CD4-positive, alpha-beta T cell (primary cell): Measurements from ENCODE around the gene NRAP. TPM values are rescaled to one million over a fixed set of nuclear protein-coding genes. Genes with fewer than 3 reads are reported as not detected.

Experiments used
- ATAC-seq: fragments of 200-7000 bp; cut with Tn5 transposase; one replicate; pipeline ENCODE4 v1.10.0; 2022; ENCODE audit warnings: mild to moderate bottlenecking; ENCODE audit not compliant: poor library complexity
- CTCF ChIA-PET: fragments of 350-600 bp; sonication (Branson Sonifier 250); formaldehyde crosslinking; loops from one replicate; lab custom pipeline; 2021; ENCODE audit warnings: antibody characterized with exemption, inconsistent platforms; lab: Charles Lee
- POLR2A ChIA-PET: fragments of 350-600 bp; sonication (Branson Sonifier 250); formaldehyde crosslinking; loops from one replicate; lab custom pipeline; 2021; ENCODE audit warnings: antibody characterized with exemption, inconsistent platforms; lab: Charles Lee
- DNase-seq, 14 experiments: peaks; one replicate each; pipeline ENCODE4 v3.0.0-alpha.2; 2013 to 2020; ENCODE audit warnings: mixed read lengths in 2 of 14
- H3K27ac ChIP-seq, 2 donors: one replicate each; pipeline versions ENCODE4 v1.5.1 to v1.7.0; 2013; ENCODE audit warnings: low read length in 2 of 2, low read depth in 1 of 2, mild to moderate bottlenecking in 1 of 2
- H3K27me3 ChIP-seq, 2 experiments: 1 replicate in 1 of 2; 2 replicates in 1 of 2; pipeline versions ENCODE4 v1.6.1 to v1.7.0; 2013; ENCODE audit warnings: low read length in 2 of 2, control low read depth in 1 of 2, mild to moderate bottlenecking in 1 of 2, moderate library complexity in 1 of 2; ENCODE audit not compliant: insufficient read depth in 2 of 2, control insufficient read depth in 1 of 2
- H3K36me3 ChIP-seq: one replicate; pipeline ENCODE4 v1.6.1; 2013; ENCODE audit warnings: low read length, control low read depth; ENCODE audit not compliant: insufficient read depth
- H3K4me1 ChIP-seq: one replicate; pipeline ENCODE4 v1.6.1; 2013; ENCODE audit warnings: low read length, control low read depth; ENCODE audit not compliant: insufficient read depth
- H3K4me3 ChIP-seq: one replicate; pipeline ENCODE4 v1.5.1; 2013; ENCODE audit warnings: mild to moderate bottlenecking, low read length, moderate library complexity
- H3K9me3 ChIP-seq, 2 experiments: 1 replicate in 1 of 2; 2 replicates in 1 of 2; pipeline versions ENCODE4 v1.6.1 to v1.7.0; 2013; ENCODE audit warnings: low read length in 2 of 2, mild to moderate bottlenecking in 2 of 2, control low read depth in 1 of 2, moderate library complexity in 1 of 2; ENCODE audit not compliant: control insufficient read depth in 1 of 2, insufficient read depth in 1 of 2
- H3K27ac Mint-ChIP-seq: one replicate; pipeline ENCODE4 v1.8.0; 2020; ENCODE audit warnings: mixed read lengths
- H3K27me3 Mint-ChIP-seq: one replicate; pipeline ENCODE4 v1.8.0; 2021; ENCODE audit warnings: mixed read lengths
- H3K36me3 Mint-ChIP-seq: one replicate; pipeline ENCODE4 v1.8.0; 2021; ENCODE audit warnings: low read depth, mixed read lengths
- H3K4me1 Mint-ChIP-seq: one replicate; pipeline ENCODE4 v1.8.0; 2021; ENCODE audit warnings: low read depth, mixed read lengths
- H3K4me3 Mint-ChIP-seq: one replicate; pipeline ENCODE4 v1.8.0; 2020; ENCODE audit warnings: mild to moderate bottlenecking, mixed read lengths
- H3K9me3 Mint-ChIP-seq: one replicate; pipeline ENCODE4 v1.8.0; 2020; ENCODE audit warnings: mixed read lengths
- intact Hi-C, 2 experiments: fragments of 100-400 bp; cut with DNase I in 1 of 2; cut with micrococcal nuclease in 1 of 2; formaldehyde crosslinking; loops; one replicate each; pipeline versions ENCODE4 v1.15.1 to v1.9.0; 2023 to 2025; cut with DNase I, micrococcal nuclease
- total RNA-seq, 174 experiments: library from RNA in 2 of 174; stranded (reverse) in 2 of 174; gene quantifications; one replicate each; pipeline ENCODE4 v1.2.3 and lab custom pipeline; 2021 to 2026
- TF ChIP-seq, protein P1 (sequence below): fragments of 200-600 bp; IDR thresholded peaks from one replicate; pipeline ENCODE4 v1.8.0; 2022; ENCODE audit warnings: antibody characterized with exemption, mild to moderate bottlenecking

Gene NRAP
- total RNA-seq, 2 experiments from 2014 or later = not detected

DNA sequence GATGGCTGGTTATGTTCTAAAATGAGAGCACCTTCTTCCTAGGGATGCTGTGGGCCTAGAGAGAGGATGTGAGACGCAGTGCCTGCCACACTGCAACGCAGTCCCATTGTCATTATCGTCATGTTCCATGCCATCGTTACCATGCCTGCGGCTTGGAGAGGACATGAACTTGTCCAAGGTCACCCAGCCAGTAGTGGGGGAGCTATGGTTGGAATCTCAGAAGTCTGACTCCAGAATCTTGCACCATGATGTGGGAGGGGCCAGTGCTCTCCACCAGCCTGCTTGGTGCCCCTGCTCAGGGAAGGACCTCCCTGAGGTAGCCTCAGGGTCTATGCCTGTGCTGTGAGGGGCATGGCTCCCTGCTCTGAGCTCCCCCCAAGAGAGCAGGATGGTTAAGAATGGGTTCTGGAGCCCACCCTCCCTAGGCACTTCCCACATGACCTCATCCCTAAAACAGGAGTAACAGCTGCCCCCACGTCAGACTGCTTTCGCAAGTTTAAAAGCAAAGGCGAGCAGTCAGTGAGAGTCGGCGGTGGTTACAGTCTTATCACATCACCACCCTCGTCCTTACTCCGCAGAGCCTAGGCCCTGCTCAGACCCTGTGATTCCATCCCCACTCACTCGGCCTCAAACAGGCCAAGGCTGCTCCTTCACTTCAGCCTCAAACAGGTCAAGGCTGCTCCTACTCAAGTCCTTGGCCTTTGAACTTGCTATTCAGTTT is 60.6 kb downstream of the NRAP start:
- ATAC-seq (no peak), DNase-seq (no peak)
- no peaks in the 10 kb centered on the region for H3K9me3 Mint-ChIP-seq
- no peak overlapping the region for H3K4me3 Mint-ChIP-seq
- TF ChIP-seq, protein P1, sequence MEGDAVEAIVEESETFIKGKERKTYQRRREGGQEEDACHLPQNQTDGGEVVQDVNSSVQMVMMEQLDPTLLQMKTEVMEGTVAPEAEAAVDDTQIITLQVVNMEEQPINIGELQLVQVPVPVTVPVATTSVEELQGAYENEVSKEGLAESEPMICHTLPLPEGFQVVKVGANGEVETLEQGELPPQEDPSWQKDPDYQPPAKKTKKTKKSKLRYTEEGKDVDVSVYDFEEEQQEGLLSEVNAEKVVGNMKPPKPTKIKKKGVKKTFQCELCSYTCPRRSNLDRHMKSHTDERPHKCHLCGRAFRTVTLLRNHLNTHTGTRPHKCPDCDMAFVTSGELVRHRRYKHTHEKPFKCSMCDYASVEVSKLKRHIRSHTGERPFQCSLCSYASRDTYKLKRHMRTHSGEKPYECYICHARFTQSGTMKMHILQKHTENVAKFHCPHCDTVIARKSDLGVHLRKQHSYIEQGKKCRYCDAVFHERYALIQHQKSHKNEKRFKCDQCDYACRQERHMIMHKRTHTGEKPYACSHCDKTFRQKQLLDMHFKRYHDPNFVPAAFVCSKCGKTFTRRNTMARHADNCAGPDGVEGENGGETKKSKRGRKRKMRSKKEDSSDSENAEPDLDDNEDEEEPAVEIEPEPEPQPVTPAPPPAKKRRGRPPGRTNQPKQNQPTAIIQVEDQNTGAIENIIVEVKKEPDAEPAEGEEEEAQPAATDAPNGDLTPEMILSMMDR = no peak
- intact Hi-C loops = no loop called here
- no peaks in the 10 kb centered on the region for H3K4me1 Mint-ChIP-seq
- Histone ChIP-seq H3K9me3 (peaks cover 0 to 6% of the 10 kb centered on the region in 2 experiments), H3K27me3 (peaks cover 0 to 8% of the 10 kb centered on the region in 2 experiments), H3K36me3 (no peaks in the 10 kb centered on the region), H3K27ac (no peak overlapping the region), H3K4me3 (no peak overlapping the region), H3K4me1 (no peaks in the 10 kb centered on the region)
- CTCF ChIA-PET = no interaction called here
- POLR2A ChIA-PET = no interaction called here
- no peaks in the 10 kb centered on the region for H3K36me3 Mint-ChIP-seq
- H3K27ac Mint-ChIP-seq = no peak overlapping the region
- peaks cover 18% of the 10 kb centered on the region for H3K27me3 Mint-ChIP-seq

GRCh38 chr10:113600569-113600968 is 63.3 kb downstream of the NRAP start:
- intact Hi-C loops = no loop called here
- Mint-ChIP-seq H3K4me3 (no peak overlapping the region), H3K27me3 (peaks cover 12% of the 10 kb centered on the region), H3K36me3 (no peaks in the 10 kb centered on the region), H3K4me1 (no peaks in the 10 kb centered on the region), H3K9me3 (no peaks in the 10 kb centered on the region), H3K27ac (no peak overlapping the region)
- CTCF ChIA-PET = no interaction called here
- Histone ChIP-seq H3K4me1 (no peaks in the 10 kb centered on the region), H3K27me3 (peaks cover 0 to 8% of the 10 kb centered on the region in 2 experiments), H3K36me3 (no peaks in the 10 kb centered on the region), H3K9me3 (peaks cover 0 to 6% of the 10 kb centered on the region in 2 experiments), H3K4me3 (no peak overlapping the region), H3K27ac (no peak overlapping the region)
- no peak for DNase-seq
- no peak for ATAC-seq
- POLR2A ChIA-PET = no interaction called here
- TF ChIP-seq, protein P1 = no peak

- Histone ChIP-seq H3K36me3 (no peaks in the 10 kb centered on the region), H3K27me3 (peaks cover 0 to 3% of the 10 kb centered on the region in 2 experiments), H3K9me3 (peaks cover 0 to 4% of the 10 kb centered on the region in 2 experiments), H3K4me1 (no peaks in the 10 kb centered on the region), H3K4me3 (no peak overlapping the region), H3K27ac (no peak overlapping the region)
- Mint-ChIP-seq H3K36me3 (no peaks in the 10 kb centered on the region), H3K4me1 (no peaks in the 10 kb centered on the region), H3K9me3 (no peaks in the 10 kb centered on the region), H3K27ac (no peak overlapping the region), H3K4me3 (no peak overlapping the region), H3K27me3 (peaks cover 5% of the 10 kb centered on the region)
- ATAC-seq = no peak
- TF ChIP-seq, protein P1 = no peak
- ChIA-PET POLR2A (no interaction called here), CTCF (no interaction called here)
- intact Hi-C loops = no loop called here
- DNase-seq = no peak
Measured at GRCh38 chr10:113594652-113595051, 69.2 kb downstream of the NRAP start.
